ENCODE data around the gene GRN. TPM values are rescaled to one million over a fixed set of nuclear protein-coding genes. Genes with fewer than 3 reads are reported as not detected.

The GRN gene
- total RNA-seq, 1 experiment from 2014 or later, result 127 TPM

- Histone ChIP-seq H3K79me1 (ENCODE audit: insufficient read depth, low read depth, low read length, poor library complexity, severe bottlenecking) (no peaks in the 10 kb centered on the region), H3K18ac (ENCODE audit: insufficient read length, low read depth, low read length) (no peak overlapping the region), H3K14ac (ENCODE audit: insufficient read depth, low read length) (no peak overlapping the region), H3K4me1 (ENCODE audit: insufficient read depth, low read length) (no peaks in the 10 kb centered on the region), H2AK5ac (ENCODE audit: insufficient read length, low read length) (no peak overlapping the region), H4K8ac (replicated peaks; ENCODE audit: insufficient read length, low read depth, low read length) (no peak overlapping the region), H2BK5ac (ENCODE audit: insufficient read length, low read length) (no peak overlapping the region), H4K91ac (ENCODE audit: insufficient read length, low read depth, low read length) (no peak overlapping the region), H3K4ac (ENCODE audit: low read depth, low read length) (no peak overlapping the region), H3K23me2 (ENCODE audit: insufficient read length, low read depth, low read length, poor library complexity, severe bottlenecking) (peaks cover 11% of the 10 kb centered on the region), H2BK15ac (ENCODE audit: low read depth, low read length) (no peak overlapping the region), H3K4me2 (ENCODE audit: insufficient read depth, insufficient read length, low read length) (no peak overlapping the region), H3K27ac (ENCODE audit: insufficient read length, low read depth, low read length) (no peak overlapping the region), H2BK120ac (ENCODE audit: low read depth, low read length, poor library complexity, severe bottlenecking) (no peak overlapping the region), H4K20me1 (ENCODE audit: control insufficient read depth, insufficient read depth, insufficient read length) (no peaks in the 10 kb centered on the region), H2BK12ac (ENCODE audit: insufficient read length, low read depth, low read length) (no peak overlapping the region), H4K5ac (ENCODE audit: insufficient read length, low read depth, low read length) (no peak overlapping the region), H3K56ac (ENCODE audit: insufficient read length, low read depth, low read length) (no peak overlapping the region), H3T11ph (ENCODE audit: low read length) (no peak overlapping the region), H3K79me2 (ENCODE audit: insufficient read depth, low read length) (no peaks in the 10 kb centered on the region), H3K23ac (ENCODE audit: insufficient read length, low read depth, low read length) (no peak overlapping the region), H2BK20ac (ENCODE audit: low read depth, low read length, poor library complexity, severe bottlenecking) (no peak overlapping the region), H3K27me3 (ENCODE audit: insufficient read depth, low read length) (no peaks in the 10 kb centered on the region; the same call in 1 of the 2 replicates), H2AFZ (ENCODE audit: low read length) (no peak overlapping the region), H3K9me3 (ENCODE audit: control insufficient read depth, low read depth, low read length) (no peaks in the 10 kb centered on the region), H3K9ac (ENCODE audit: extremely low read depth, insufficient read length, low read length) (no peak overlapping the region)
- no peaks in the 10 kb centered on the region for H3K36me3 Mint-ChIP-seq (ENCODE audit: insufficient read depth in 1 of 3, low read depth in 3 of 3)
- no peak for TF ChIP-seq CTCF (conservative IDR thresholded peaks at IDR 0.05)
- peaks cover 24% of the 10 kb centered on the region for H3K27me3 Mint-ChIP-seq (ENCODE audit: low read depth)
- DNase-seq, result peak; percentile 14
- H3K4me1 Mint-ChIP-seq, result peaks cover 7 to 10% of the 10 kb centered on the region in 2 experiments
- no peaks in the 10 kb centered on the region for H3K9me3 Mint-ChIP-seq
- no CpG with 5 or more reads among the region's 6 CpGs for WGBS (ENCODE audit: extremely low coverage, insufficient read length, low lambda C conversion rate)
- H3K4me3 Mint-ChIP-seq, result no peak overlapping the region
- H3K27ac Mint-ChIP-seq, result no peak overlapping the region; a peak in 1 of 7 replicates
Measured at GRCh38 chr17:44389723-44390202, 44.7 kb downstream of the GRN start.

Data from H9 (cell line).